ENCODE measurements around the gene HARBI1.

The HARBI1 gene

GRCh38 chr11:46574656-46575055 lies 42.4 kb downstream of the HARBI1 start:
- TF ChIP-seq TAF1 (IDR thresholded peaks at IDR 0.05; ENCODE audit: borderline replicate concordance, insufficient read depth, low read length) (no peak), FOXP2 (optimal IDR thresholded peaks at IDR 0.05; ENCODE audit: borderline replicate concordance, extremely low read depth, extremely low read length, insufficient read depth) (no peak), SIN3A (IDR thresholded peaks at IDR 0.05; ENCODE audit: borderline replicate concordance, insufficient read depth, low read length) (no peak), POLR2AphosphoS5 (IDR thresholded peaks at IDR 0.05; ENCODE audit: low read depth, low read length) (no peak)
- TF ChIP-seq, protein P1, sequence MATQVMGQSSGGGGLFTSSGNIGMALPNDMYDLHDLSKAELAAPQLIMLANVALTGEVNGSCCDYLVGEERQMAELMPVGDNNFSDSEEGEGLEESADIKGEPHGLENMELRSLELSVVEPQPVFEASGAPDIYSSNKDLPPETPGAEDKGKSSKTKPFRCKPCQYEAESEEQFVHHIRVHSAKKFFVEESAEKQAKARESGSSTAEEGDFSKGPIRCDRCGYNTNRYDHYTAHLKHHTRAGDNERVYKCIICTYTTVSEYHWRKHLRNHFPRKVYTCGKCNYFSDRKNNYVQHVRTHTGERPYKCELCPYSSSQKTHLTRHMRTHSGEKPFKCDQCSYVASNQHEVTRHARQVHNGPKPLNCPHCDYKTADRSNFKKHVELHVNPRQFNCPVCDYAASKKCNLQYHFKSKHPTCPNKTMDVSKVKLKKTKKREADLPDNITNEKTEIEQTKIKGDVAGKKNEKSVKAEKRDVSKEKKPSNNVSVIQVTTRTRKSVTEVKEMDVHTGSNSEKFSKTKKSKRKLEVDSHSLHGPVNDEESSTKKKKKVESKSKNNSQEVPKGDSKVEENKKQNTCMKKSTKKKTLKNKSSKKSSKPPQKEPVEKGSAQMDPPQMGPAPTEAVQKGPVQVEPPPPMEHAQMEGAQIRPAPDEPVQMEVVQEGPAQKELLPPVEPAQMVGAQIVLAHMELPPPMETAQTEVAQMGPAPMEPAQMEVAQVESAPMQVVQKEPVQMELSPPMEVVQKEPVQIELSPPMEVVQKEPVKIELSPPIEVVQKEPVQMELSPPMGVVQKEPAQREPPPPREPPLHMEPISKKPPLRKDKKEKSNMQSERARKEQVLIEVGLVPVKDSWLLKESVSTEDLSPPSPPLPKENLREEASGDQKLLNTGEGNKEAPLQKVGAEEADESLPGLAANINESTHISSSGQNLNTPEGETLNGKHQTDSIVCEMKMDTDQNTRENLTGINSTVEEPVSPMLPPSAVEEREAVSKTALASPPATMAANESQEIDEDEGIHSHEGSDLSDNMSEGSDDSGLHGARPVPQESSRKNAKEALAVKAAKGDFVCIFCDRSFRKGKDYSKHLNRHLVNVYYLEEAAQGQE (IDR thresholded peaks at IDR 0.05; ENCODE audit: insufficient read depth in 1 of 2, low read depth in 2 of 2, low read length in 2 of 2), result no peak

- no peak for TF ChIP-seq POLR2AphosphoS5 (IDR thresholded peaks at IDR 0.05; ENCODE audit: low read depth, low read length)
- no peak for TF ChIP-seq FOXP2 (optimal IDR thresholded peaks at IDR 0.05; ENCODE audit: borderline replicate concordance, extremely low read depth, extremely low read length, insufficient read depth)
- no peak for TF ChIP-seq TAF1 (IDR thresholded peaks at IDR 0.05; ENCODE audit: borderline replicate concordance, insufficient read depth, low read length)
- TF ChIP-seq, protein P1 (IDR thresholded peaks at IDR 0.05; ENCODE audit: insufficient read depth in 1 of 2, low read depth in 2 of 2, low read length in 2 of 2), result no peak
- TF ChIP-seq SIN3A (IDR thresholded peaks at IDR 0.05; ENCODE audit: borderline replicate concordance, insufficient read depth, low read length), result no peak
These were observed 46.1 kb downstream of the HARBI1 start for GRCh38 chr11:46570790-46571398.

DNA sequence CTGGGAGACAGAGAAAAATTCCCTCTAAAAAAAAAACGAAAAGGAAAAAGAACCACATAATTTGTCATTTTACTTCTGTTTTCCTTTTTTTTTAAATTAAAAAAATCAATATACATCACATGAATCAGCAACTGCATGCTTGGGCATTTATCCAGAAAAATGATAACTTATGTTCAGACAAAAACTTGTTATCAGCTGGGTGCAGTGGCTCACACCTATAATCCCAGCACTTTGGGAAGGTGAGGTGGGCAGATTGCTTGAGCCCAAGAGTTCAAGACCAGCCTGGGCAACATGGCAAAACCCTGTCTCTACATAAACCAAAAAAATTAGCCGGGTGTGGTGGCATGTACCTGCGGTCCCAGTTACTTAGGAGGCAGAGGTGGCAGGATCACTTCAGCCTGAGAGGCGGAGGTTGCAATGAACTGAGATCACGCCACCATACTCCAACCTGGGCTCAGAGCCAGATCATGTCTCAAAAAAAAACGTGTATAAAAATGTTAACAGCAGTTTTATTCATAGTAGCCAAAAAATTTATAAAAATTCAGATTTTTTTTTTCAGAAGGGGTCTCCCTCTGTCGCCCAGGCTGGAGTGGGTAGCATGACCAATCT lies 51.7 kb downstream of the HARBI1 start:
- no peak for TF ChIP-seq TAF1 (IDR thresholded peaks at IDR 0.05; ENCODE audit: borderline replicate concordance, insufficient read depth, low read length)

- TF ChIP-seq TAF1 (IDR thresholded peaks at IDR 0.05; ENCODE audit: borderline replicate concordance, insufficient read depth, low read length) (no peak), SIN3A (IDR thresholded peaks at IDR 0.05; ENCODE audit: borderline replicate concordance, insufficient read depth, low read length) (no peak), POLR2AphosphoS5 (IDR thresholded peaks at IDR 0.05; ENCODE audit: low read depth, low read length) (no peak), FOXP2 (optimal IDR thresholded peaks at IDR 0.05; ENCODE audit: borderline replicate concordance, extremely low read depth, extremely low read length, insufficient read depth) (no peak)
- TF ChIP-seq, protein P1 (IDR thresholded peaks at IDR 0.05; ENCODE audit: insufficient read depth in 1 of 2, low read depth in 2 of 2, low read length in 2 of 2), result no peak
These were observed 52.6 kb downstream of the HARBI1 start for GRCh38 chr11:46564459-46564858.

DNA sequence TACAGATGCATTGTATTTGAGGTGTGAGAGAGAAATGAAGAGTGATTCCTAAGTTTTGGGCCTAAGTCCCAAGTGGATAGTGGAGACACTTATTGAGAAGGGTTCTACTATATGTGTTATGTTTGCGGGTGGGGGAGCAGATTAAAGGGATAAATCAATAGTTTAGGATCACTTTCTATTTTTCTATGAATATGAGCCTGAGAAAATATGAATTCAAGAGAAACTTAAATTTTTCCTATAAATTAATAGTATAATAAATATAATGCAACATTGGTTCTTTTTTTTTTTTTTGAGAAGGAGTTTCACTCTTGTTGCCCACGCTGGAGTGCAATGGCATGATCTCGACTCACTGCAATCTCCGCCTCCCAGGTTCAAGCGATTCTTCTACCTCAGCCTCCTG lies 54.5 kb downstream of the HARBI1 start:
- TF ChIP-seq SIN3A (IDR thresholded peaks at IDR 0.05; ENCODE audit: borderline replicate concordance, insufficient read depth, low read length) (no peak), FOXP2 (optimal IDR thresholded peaks at IDR 0.05; ENCODE audit: borderline replicate concordance, extremely low read depth, extremely low read length, insufficient read depth) (no peak), POLR2AphosphoS5 (IDR thresholded peaks at IDR 0.05; ENCODE audit: low read depth, low read length) (no peak), TAF1 (IDR thresholded peaks at IDR 0.05; ENCODE audit: borderline replicate concordance, insufficient read depth, low read length) (no peak)
- TF ChIP-seq, protein P1 (IDR thresholded peaks at IDR 0.05; ENCODE audit: insufficient read depth in 1 of 2, low read depth in 2 of 2, low read length in 2 of 2), result no peak

All from PFSK-1 (cell line).